GM23248 (cell line): ENCODE measurements around the gene DELE1.

Experiments
- EZH2 ChIP-seq: fragments of 200-600 bp; sonication (generic); IDR thresholded peaks from 2 replicates; pipeline ENCODE4 v1.6.1; 2018; ENCODE audit warnings: antibody characterized with exemption, mild to moderate bottlenecking; ENCODE audit not compliant: insufficient read depth, poor library complexity, severe bottlenecking
- EZH2phosphoT487 ChIP-seq: fragments of 200-600 bp; sonication (generic); IDR thresholded peaks from 2 replicates; pipeline ENCODE4 v1.6.1; 2018; ENCODE audit warnings: antibody characterized with exemption, moderate library complexity, mild to moderate bottlenecking, low read depth; ENCODE audit not compliant: insufficient read depth

GRCh38 chr5:141880961-141881801, 42.5 kb upstream of the DELE1 start:
- no peak for TF ChIP-seq EZH2
- TF ChIP-seq EZH2phosphoT487, result no peak
